Neural progenitor cell (in vitro differentiated cells): ENCODE measurements around the gene SNTA1. TPM values are rescaled to one million over a fixed set of nuclear protein-coding genes. Genes with fewer than 3 reads are reported as not detected.
"Not testable (repeated sequence)": the region's sequence is repeated elsewhere in the genome, so short reads cannot be mapped to it uniquely, and the experiment has no call there.

Experiments
- DNase-seq: peaks from one replicate; pipeline ENCODE4 v3.0.0-alpha.2; 2016; ENCODE audit warnings: low spot score
- H2AFZ ChIP-seq: fragments of 200-600 bp; sonication (generic); replicated peaks from 2 replicates; pipeline ENCODE4 v1.6.1; 2016; ENCODE audit warnings: antibody characterized with exemption
- H3F3A ChIP-seq: fragments of 200-600 bp; sonication (generic); 2 replicates; pipeline ENCODE4 v1.6.1; 2016; ENCODE audit warnings: antibody characterized with exemption, low read depth
- H3K27ac ChIP-seq: fragments of 200-600 bp; sonication (generic); 2 replicates; pipeline ENCODE4 v1.5.1; 2016; ENCODE audit warnings: mild to moderate bottlenecking
- H3K27me3 ChIP-seq: fragments of 200-600 bp; sonication (generic); 2 replicates; pipeline ENCODE4 v1.6.1; 2016; ENCODE audit warnings: mild to moderate bottlenecking, moderate library complexity
- H3K36me3 ChIP-seq: fragments of 200-600 bp; sonication (generic); 2 replicates; pipeline ENCODE4 v1.5.1; 2016
- H3K4me1 ChIP-seq: fragments of 200-600 bp; sonication (generic); 2 replicates; pipeline ENCODE4 v1.6.1; 2016; ENCODE audit warnings: mixed run types
- H3K4me2 ChIP-seq: fragments of 200-600 bp; sonication (generic); 2 replicates; pipeline ENCODE4 v1.6.1; 2016
- H3K4me3 ChIP-seq: fragments of 200-600 bp; sonication (generic); 2 replicates; pipeline ENCODE4 v1.5.1; 2016
- H3K79me2 ChIP-seq: fragments of 200-600 bp; sonication (generic); 2 replicates; pipeline ENCODE4 v1.6.1; 2016; ENCODE audit warnings: low read depth
- H3K9ac ChIP-seq: fragments of 200-600 bp; sonication (generic); 2 replicates; pipeline ENCODE4 v1.6.1; 2016
- H3K9me3 ChIP-seq: fragments of 200-600 bp; sonication (generic); 2 replicates; pipeline ENCODE4 v1.5.1; 2016; ENCODE audit warnings: low read depth
- H4K20me1 ChIP-seq: fragments of 200-600 bp; sonication (generic); 2 replicates; pipeline ENCODE4 v1.6.1; 2016; ENCODE audit warnings: low read depth
- H3K27ac Mint-ChIP-seq: 3 replicates; pipeline ENCODE4 v1.8.0; 2021; ENCODE audit warnings: mixed read lengths
- H3K27me3 Mint-ChIP-seq: 2 replicates; pipeline ENCODE4 v1.8.0; 2022; ENCODE audit warnings: low read depth, mild to moderate bottlenecking, inconsistent platforms, moderate library complexity, mixed read lengths; ENCODE audit not compliant: insufficient read depth
- H3K36me3 Mint-ChIP-seq: 3 replicates; pipeline ENCODE4 v1.8.0; 2021; ENCODE audit warnings: mixed read lengths
- H3K4me1 Mint-ChIP-seq: 3 replicates; pipeline ENCODE4 v1.8.0; 2021; ENCODE audit warnings: mixed read lengths
- H3K4me3 Mint-ChIP-seq: 3 replicates; pipeline ENCODE4 v1.8.0; 2021; ENCODE audit warnings: mild to moderate bottlenecking, moderate library complexity, mixed read lengths
- H3K9me3 Mint-ChIP-seq: 3 replicates; pipeline ENCODE4 v1.8.0; 2020; ENCODE audit warnings: mixed read lengths
- CTCF ChIP-seq: fragments of 200-600 bp; sonication (generic); IDR thresholded peaks from 2 replicates; pipeline ENCODE4 v1.5.1; 2017; ENCODE audit warnings: antibody characterized with exemption, mild to moderate bottlenecking
- EZH2 ChIP-seq: fragments of 200-600 bp; sonication (generic); IDR thresholded peaks from 2 replicates; pipeline ENCODE4 v1.6.1; 2017; ENCODE audit warnings: antibody characterized with exemption, mild to moderate bottlenecking, moderate library complexity
- EZH2phosphoT487 ChIP-seq: fragments of 200-600 bp; sonication (generic); IDR thresholded peaks from 2 replicates; pipeline ENCODE4 v1.6.1; 2017; ENCODE audit warnings: antibody characterized with exemption
- total RNA-seq: library from RNA; depleted of rRNA; stranded (reverse); fragments of >200 nt; gene quantifications from 2 replicates; pipeline ENCODE4 v1.2.3, GENCODE V29; 2015; ENCODE audit warnings: low replicate concordance

SNTA1 gene
- total RNA-seq, 1 donor from 2014 or later = 6.3 TPM

- H3K9ac ChIP-seq = no peak overlapping the region
- Mint-ChIP-seq H3K9me3 (no peaks in the 10 kb centered on the region), H3K36me3 (no peaks in the 10 kb centered on the region), H3K4me3 (no peak overlapping the region), H3K27ac (no peak overlapping the region), H3K27me3 (peaks cover 10% of the 10 kb centered on the region), H3K4me1 (peaks cover 11% of the 10 kb centered on the region)
- H3K4me3 ChIP-seq = no peak overlapping the region
- H3K27me3 ChIP-seq = no peaks in the 10 kb centered on the region
- no peaks in the 10 kb centered on the region for H3F3A ChIP-seq
- no peak for DNase-seq
- H3K4me2 ChIP-seq = no peak overlapping the region
- no peaks in the 10 kb centered on the region for H3K9me3 ChIP-seq
- TF ChIP-seq CTCF = no peak
- TF ChIP-seq EZH2 = no peak
- no peak for TF ChIP-seq EZH2phosphoT487
- no peaks in the 10 kb centered on the region for H3K36me3 ChIP-seq
- peaks cover 11% of the 10 kb centered on the region for H3K4me1 ChIP-seq
- H3K27ac ChIP-seq = no peak overlapping the region
- H3K79me2 ChIP-seq = no peaks in the 10 kb centered on the region
- H2AFZ ChIP-seq = no peak overlapping the region
- H4K20me1 ChIP-seq = peaks cover 6% of the 10 kb centered on the region
Observed at GRCh38 chr20:33470457-33470856, 26.9 kb upstream of the SNTA1 start.

GRCh38 chr20:33466303-33466646, 22.7 kb upstream of the SNTA1 start:
- Mint-ChIP-seq H3K4me3 (no peak overlapping the region), H3K4me1 (peaks cover 18% of the 10 kb centered on the region), H3K36me3 (no peaks in the 10 kb centered on the region), H3K27ac (peak overlapping the region; percentile 42), H3K27me3 (peaks cover 9% of the 10 kb centered on the region), H3K9me3 (no peaks in the 10 kb centered on the region)
- no peak overlapping the region for H3K4me3 ChIP-seq
- no peak overlapping the region for H3K9ac ChIP-seq
- no peak overlapping the region for H3K27ac ChIP-seq
- H3K27me3 ChIP-seq = peaks cover 16% of the 10 kb centered on the region
- H4K20me1 ChIP-seq = peaks cover 11% of the 10 kb centered on the region
- H3K4me2 ChIP-seq = no peak overlapping the region
- H3K36me3 ChIP-seq = no peaks in the 10 kb centered on the region
- no peak for DNase-seq
- no peaks in the 10 kb centered on the region for H3K9me3 ChIP-seq
- H3K4me1 ChIP-seq = peaks cover 12% of the 10 kb centered on the region
- no peaks in the 10 kb centered on the region for H3K79me2 ChIP-seq
- H3F3A ChIP-seq = peaks cover 5% of the 10 kb centered on the region
- TF ChIP-seq EZH2phosphoT487 (no peak), CTCF (no peak), EZH2 (no peak)
- H2AFZ ChIP-seq = no peak overlapping the region

GRCh38 chr20:33465481-33466302, 22.1 kb upstream of the SNTA1 start:
- H3K27ac ChIP-seq = no peak overlapping the region
- peaks cover 11% of the 10 kb centered on the region for H4K20me1 ChIP-seq
- H3K27me3 ChIP-seq = peaks cover 16% of the 10 kb centered on the region
- peak overlapping the region; percentile 49 for H3K4me2 ChIP-seq
- Mint-ChIP-seq H3K27ac (peak overlapping the region; percentile 42), H3K27me3 (peaks cover 12% of the 10 kb centered on the region), H3K4me1 (peaks cover 18% of the 10 kb centered on the region), H3K9me3 (no peaks in the 10 kb centered on the region), H3K4me3 (no peak overlapping the region), H3K36me3 (no peaks in the 10 kb centered on the region)
- DNase-seq = peak; percentile 75
- no peak overlapping the region for H3K9ac ChIP-seq
- no peak overlapping the region for H2AFZ ChIP-seq
- H3K36me3 ChIP-seq = no peaks in the 10 kb centered on the region
- TF ChIP-seq EZH2phosphoT487 (peak; percentile 56), CTCF (no peak)
- H3K4me3 ChIP-seq = no peak overlapping the region
- no peaks in the 10 kb centered on the region for H3K79me2 ChIP-seq
- H3K9me3 ChIP-seq = no peaks in the 10 kb centered on the region
- H3F3A ChIP-seq = peaks cover 5% of the 10 kb centered on the region
- H3K4me1 ChIP-seq = peaks cover 12% of the 10 kb centered on the region

- H3K27ac Mint-ChIP-seq, H2AFZ ChIP-seq, H3K36me3 ChIP-seq, H3K27ac ChIP-seq, H3K36me3 Mint-ChIP-seq, H3K9ac ChIP-seq, DNase-seq, H3K4me3 Mint-ChIP-seq, H3K4me3 ChIP-seq, H3K9me3 Mint-ChIP-seq, H3K9me3 ChIP-seq, H3K79me2 ChIP-seq, H3F3A ChIP-seq, H3K4me2 ChIP-seq: not testable (repeated sequence)
- H3K27me3 Mint-ChIP-seq = peaks cover 12% of the 10 kb centered on the region
- Histone ChIP-seq H3K27me3 (peaks cover 16% of the 10 kb centered on the region), H3K4me1 (peaks cover 12% of the 10 kb centered on the region), H4K20me1 (peaks cover 11% of the 10 kb centered on the region)
- H3K4me1 Mint-ChIP-seq = peaks cover 19% of the 10 kb centered on the region
Observed at GRCh38 chr20:33464759-33465158, 21.2 kb upstream of the SNTA1 start.
